ENCODE data around the gene PDE11A.

DNA sequence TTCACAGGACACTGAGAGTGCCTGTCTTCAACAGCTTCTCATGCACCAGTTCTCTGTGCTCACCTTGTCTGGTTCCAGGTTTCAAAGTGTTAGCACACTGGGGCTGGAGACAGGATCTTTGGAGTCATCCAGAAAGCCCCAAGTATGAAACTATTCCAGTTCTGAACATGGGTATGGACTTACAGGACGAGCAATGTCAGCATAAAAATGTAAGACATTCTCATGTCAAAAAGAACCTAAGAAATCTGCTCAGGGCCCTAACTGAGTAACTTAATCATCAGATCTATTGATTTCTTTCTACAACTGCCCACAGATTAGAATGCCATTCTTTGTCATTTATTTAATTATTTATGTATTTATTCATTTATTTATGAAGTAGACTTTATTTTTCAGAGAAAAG lies 495.5 kb downstream of the PDE11A start:
- TF ChIP-seq POLR2A (IDR thresholded peaks at IDR 0.05; ENCODE audit: low read depth, low read length) (no peak), TAF1 (IDR thresholded peaks at IDR 0.05; ENCODE audit: borderline replicate concordance, low read depth, low read length) (no peak), POLR2AphosphoS5 (IDR thresholded peaks at IDR 0.05; ENCODE audit: low read depth, low read length) (no peak)

All from GM12892 (cell line).